HEK293T (cell line): Measurements from ENCODE around the gene KIF5A.
"Not testable (repeated sequence)": the region's sequence is repeated elsewhere in the genome, so short reads cannot be mapped to it uniquely, and the experiment has no call there.

Experiments
- CTCF ChIA-PET: fragments of 350-600 bp; formaldehyde crosslinking; extraction: SDS; loops from one replicate; lab custom pipeline; 2021; ENCODE audit warnings: antibody characterized with exemption, inconsistent platforms; lab: Yijun Ruan, JAX
- POLR2A ChIA-PET: fragments of 350-600 bp; formaldehyde crosslinking; extraction: SDS; loops from one replicate; lab custom pipeline; 2020; ENCODE audit warnings: antibody characterized with exemption, inconsistent platforms; lab: Yijun Ruan, JAX
- DNase-seq: peaks from one replicate; pipeline ENCODE4 v3.0.0; 2012; ENCODE audit warnings: mixed read lengths; ENCODE audit errors: extremely low spot score
- BHLHE40 ChIP-seq: fragments of 450-650 bp; IDR thresholded peaks from 2 replicates; pipeline ENCODE4 v1.6.1; 2016; ENCODE audit warnings: mild to moderate bottlenecking, moderate library complexity, borderline replicate concordance
- CTBP1 ChIP-seq: fragments of 450-650 bp; IDR thresholded peaks from 2 replicates; pipeline ENCODE4 v1.6.1; 2016; ENCODE audit warnings: borderline replicate concordance
- ELF4 ChIP-seq: fragments of 450-650 bp; IDR thresholded peaks from 2 replicates; pipeline ENCODE4 v1.6.1; 2017; ENCODE audit warnings: antibody characterized with exemption
- FOXA1 ChIP-seq: fragments of 450-650 bp; IDR thresholded peaks from 2 replicates; pipeline ENCODE4 v1.6.1; 2016; ENCODE audit warnings: mild to moderate bottlenecking
- FOXK2 ChIP-seq: fragments of 450-650 bp; IDR thresholded peaks from 2 replicates; pipeline ENCODE4 v1.6.1; 2016; ENCODE audit warnings: mild to moderate bottlenecking
- FOXM1 ChIP-seq: fragments of 450-650 bp; IDR thresholded peaks from 2 replicates; pipeline ENCODE4 v1.6.1; 2017; ENCODE audit warnings: mild to moderate bottlenecking, borderline replicate concordance
- HDGF ChIP-seq: fragments of 450-650 bp; IDR thresholded peaks from 2 replicates; pipeline ENCODE4 v1.6.1; 2017; ENCODE audit warnings: antibody characterized with exemption, borderline replicate concordance
- L3MBTL2 ChIP-seq: fragments of 450-650 bp; conservative IDR thresholded peaks from 2 replicates; pipeline ENCODE4 v1.6.1; 2016; ENCODE audit warnings: mild to moderate bottlenecking
- LEF1 ChIP-seq: fragments of 450-650 bp; IDR thresholded peaks from 2 replicates; pipeline ENCODE4 v1.6.1; 2017; ENCODE audit warnings: mild to moderate bottlenecking, borderline replicate concordance
- NFRKB ChIP-seq: fragments of 450-650 bp; IDR thresholded peaks from 2 replicates; pipeline ENCODE4 v1.6.1; 2016; ENCODE audit warnings: mild to moderate bottlenecking, moderate library complexity
- PKNOX1 ChIP-seq: fragments of 450-650 bp; IDR thresholded peaks from 2 replicates; pipeline ENCODE4 v1.6.1; 2016
- SP1 ChIP-seq: fragments of 450-650 bp; IDR thresholded peaks from 2 replicates; pipeline ENCODE4 v1.6.1; 2017
- SUZ12 ChIP-seq: fragments of 450-650 bp; IDR thresholded peaks from 2 replicates; pipeline ENCODE4 v1.6.1; 2016; ENCODE audit warnings: mild to moderate bottlenecking
- TARDBP ChIP-seq: fragments of 450-650 bp; IDR thresholded peaks from 2 replicates; pipeline ENCODE4 v1.6.1; 2016
- ZNF384 ChIP-seq: fragments of 450-650 bp; IDR thresholded peaks from 2 replicates; pipeline ENCODE4 v1.6.1; 2016

The KIF5A gene

GRCh38 chr12:57617942-57618341 is 68.1 kb downstream of the KIF5A start:
- ChIA-PET CTCF (interaction anchor here (0.6 kb wide), 1 partner anchor 116 kb away, joined by 3 read pairs; no protein-coding TSS in a partner anchor), POLR2A (no interaction called here)
- TF ChIP-seq SUZ12 (no peak), LEF1 (no peak), ELF4 (no peak), PKNOX1 (no peak), ZNF384 (no peak), FOXK2 (no peak)
- no peak for DNase-seq

DNA sequence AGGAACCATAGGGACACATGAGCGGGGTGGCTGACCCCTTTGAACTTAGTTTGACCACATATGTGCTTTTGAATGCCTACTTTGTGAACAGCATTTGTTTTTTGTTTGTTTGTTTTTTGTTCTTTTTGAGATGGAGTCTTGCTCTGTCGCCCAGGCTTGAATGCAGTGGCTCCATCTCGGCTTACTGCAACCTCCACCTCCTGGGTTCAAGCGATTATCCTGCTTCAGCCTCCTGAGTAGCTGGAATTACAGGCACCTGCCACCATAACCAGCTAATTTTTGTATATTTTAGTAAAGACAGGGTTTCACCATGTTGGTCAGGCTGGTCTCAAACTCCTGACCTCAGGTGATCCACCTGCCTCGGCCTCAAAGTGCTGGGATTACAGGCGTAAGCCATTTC is 68.6 kb downstream of the KIF5A start:
- CTCF ChIA-PET, DNase-seq, POLR2A ChIA-PET: not testable (repeated sequence)

DNA sequence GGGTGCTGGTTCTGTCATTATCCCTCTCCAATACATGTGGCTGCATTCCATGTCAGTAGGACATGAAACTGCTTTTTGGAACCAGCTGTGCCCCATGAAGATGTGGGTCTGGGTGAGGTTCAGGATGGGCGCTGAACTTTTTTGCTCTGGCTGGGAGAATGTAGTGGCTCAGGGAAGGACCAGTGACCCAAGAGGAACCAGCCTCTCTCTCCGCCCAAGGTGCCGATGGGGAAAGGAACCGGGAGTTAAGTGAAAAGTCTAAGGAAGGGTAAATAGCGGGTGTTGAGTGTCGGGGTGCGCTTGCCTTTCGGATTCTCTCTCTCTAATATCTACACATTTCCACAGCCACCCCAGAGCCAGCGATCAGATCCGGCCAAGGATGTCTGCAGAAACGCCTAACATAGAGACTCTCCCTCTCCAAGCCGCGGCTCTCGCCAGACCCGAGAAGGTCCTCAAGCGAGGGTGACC is 69.2 kb downstream of the KIF5A start:
- CTCF ChIA-PET = interaction anchor here (2.6 kb wide), 1 partner anchor 35 kb away, joined by 22 read pairs; no protein-coding TSS in a partner anchor
- DNase-seq = no peak
- TF ChIP-seq FOXM1 = no peak
- no peak for TF ChIP-seq L3MBTL2
- TF ChIP-seq ZNF384 = no peak
- POLR2A ChIA-PET = interaction anchor here (2.2 kb wide), 1 partner anchor 8 kb away, joined by 7 read pairs; the partner anchor contains the start of gene ARHGEF25

GRCh38 chr12:57619434-57620244 is 69.8 kb downstream of the KIF5A start:
- CTCF ChIA-PET = interaction anchor here (2.6 kb wide), 1 partner anchor 36 kb away, joined by 22 read pairs; no protein-coding TSS in a partner anchor
- no peak for TF ChIP-seq LEF1
- no peak for TF ChIP-seq NFRKB
- TF ChIP-seq HDGF = no peak
- no peak for TF ChIP-seq TARDBP
- no peak for TF ChIP-seq FOXM1
- POLR2A ChIA-PET = interaction anchor here (2.2 kb wide), 1 partner anchor 8 kb away, joined by 7 read pairs; the partner anchor contains the start of gene ARHGEF25
- no peak for DNase-seq

DNA sequence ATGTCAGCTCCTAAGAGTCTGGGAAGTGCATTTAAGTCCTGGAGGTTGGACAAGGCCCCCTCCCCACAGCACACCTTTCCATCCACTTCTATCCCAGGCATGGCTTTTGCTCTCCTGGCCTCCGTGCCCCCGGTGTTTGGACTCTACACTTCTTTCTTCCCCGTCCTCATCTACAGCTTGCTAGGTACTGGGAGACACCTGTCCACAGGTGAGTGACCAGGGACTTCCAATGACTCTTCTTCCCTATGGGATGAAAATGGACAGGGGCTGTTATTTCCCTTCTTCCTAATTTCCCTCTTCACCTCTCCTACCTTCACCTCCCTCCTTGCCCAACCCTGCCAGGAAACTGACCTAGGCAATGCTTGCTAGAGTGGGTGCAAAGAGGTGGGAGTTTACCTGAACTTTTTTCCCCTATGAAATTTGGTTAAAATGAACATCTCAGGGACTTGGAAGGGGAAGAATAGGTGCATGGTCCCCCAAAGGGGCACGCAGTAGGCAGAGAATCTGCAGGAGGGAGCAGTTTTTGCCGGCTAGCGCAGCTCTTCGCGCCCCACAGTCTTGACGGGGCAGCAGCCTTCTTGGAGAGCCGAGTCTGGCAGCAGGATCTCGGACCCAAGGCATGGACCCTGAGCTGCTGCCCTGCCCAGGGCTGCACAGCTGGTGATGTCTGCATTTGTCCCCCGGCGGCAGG is 70.5 kb downstream of the KIF5A start:
- POLR2A ChIA-PET = interaction anchor here (2.2 kb wide), 1 partner anchor 9 kb away, joined by 7 read pairs; the partner anchor contains the start of gene ARHGEF25
- CTCF ChIA-PET = interaction anchor here (1.1 to 2.6 kb wide), 2 partner anchors 9 to 37 kb away, joined by 3 to 22 read pairs; partner anchors contain the start of gene ARHGEF25
- no peak for DNase-seq
- TF ChIP-seq PKNOX1 (no peak), ZNF384 (no peak), ELF4 (no peak), FOXK2 (no peak), LEF1 (no peak), BHLHE40 (no peak), HDGF (no peak), CTBP1 (no peak), NFRKB (no peak), FOXA1 (no peak)

DNA sequence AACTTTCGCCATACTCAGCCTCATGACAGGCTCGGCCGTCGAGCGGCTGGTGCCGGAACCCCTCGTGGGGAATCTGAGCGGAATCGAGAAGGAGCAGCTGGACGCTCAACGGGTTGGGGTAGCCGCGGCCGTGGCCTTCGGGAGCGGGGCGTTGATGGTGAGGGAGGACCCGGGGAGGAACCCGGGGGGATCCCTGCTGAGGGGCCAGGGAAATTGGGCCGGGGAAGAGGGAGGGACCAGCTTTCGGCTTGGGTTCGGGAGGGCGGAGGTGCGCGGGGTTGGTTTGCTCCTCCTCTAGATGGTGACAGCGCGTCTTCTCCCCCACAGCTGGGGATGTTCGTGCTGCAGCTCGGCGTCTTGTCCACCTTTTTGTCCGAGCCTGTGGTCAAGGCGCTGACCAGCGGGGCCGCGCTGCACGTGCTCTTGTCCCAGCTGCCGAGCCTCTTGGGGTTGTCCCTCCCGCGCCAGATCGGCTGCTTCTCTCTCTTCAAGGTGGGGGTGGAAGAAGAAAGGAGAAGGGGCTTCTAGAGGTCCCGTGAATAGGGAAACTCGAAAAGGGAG is 71.2 kb downstream of the KIF5A start:
- no peak for DNase-seq
- ChIA-PET POLR2A (interaction anchor here (2.2 kb wide), 1 partner anchor 10 kb away, joined by 7 read pairs; the partner anchor contains the start of gene ARHGEF25), CTCF (interaction anchor here (1.1 to 2.6 kb wide), 2 partner anchors 9 to 37 kb away, joined by 3 to 22 read pairs; partner anchors contain the start of gene ARHGEF25)
- TF ChIP-seq SUZ12 (no peak), L3MBTL2 (no peak), SP1 (no peak), ELF4 (no peak), FOXA1 (no peak), NFRKB (no peak), CTBP1 (no peak)
